HG03060 (cell line): ENCODE results near the gene AHNAK2.
A peak's percentile ranks its signal among the peaks of the same experiment; 100 is the strongest.
"Not testable (repeated sequence)": the region's sequence is repeated elsewhere in the genome, so short reads cannot be mapped to it uniquely, and the experiment has no call there.

Source experiments
- ATAC-seq: cut with Tn5 transposase; IDR thresholded peaks from one replicate; pipeline ENCODE4 v1.9.1; 2021; ENCODE audit warnings: low read depth, moderate number of reproducible peaks; ENCODE audit not compliant: unreplicated experiment

AHNAK2 gene

DNA sequence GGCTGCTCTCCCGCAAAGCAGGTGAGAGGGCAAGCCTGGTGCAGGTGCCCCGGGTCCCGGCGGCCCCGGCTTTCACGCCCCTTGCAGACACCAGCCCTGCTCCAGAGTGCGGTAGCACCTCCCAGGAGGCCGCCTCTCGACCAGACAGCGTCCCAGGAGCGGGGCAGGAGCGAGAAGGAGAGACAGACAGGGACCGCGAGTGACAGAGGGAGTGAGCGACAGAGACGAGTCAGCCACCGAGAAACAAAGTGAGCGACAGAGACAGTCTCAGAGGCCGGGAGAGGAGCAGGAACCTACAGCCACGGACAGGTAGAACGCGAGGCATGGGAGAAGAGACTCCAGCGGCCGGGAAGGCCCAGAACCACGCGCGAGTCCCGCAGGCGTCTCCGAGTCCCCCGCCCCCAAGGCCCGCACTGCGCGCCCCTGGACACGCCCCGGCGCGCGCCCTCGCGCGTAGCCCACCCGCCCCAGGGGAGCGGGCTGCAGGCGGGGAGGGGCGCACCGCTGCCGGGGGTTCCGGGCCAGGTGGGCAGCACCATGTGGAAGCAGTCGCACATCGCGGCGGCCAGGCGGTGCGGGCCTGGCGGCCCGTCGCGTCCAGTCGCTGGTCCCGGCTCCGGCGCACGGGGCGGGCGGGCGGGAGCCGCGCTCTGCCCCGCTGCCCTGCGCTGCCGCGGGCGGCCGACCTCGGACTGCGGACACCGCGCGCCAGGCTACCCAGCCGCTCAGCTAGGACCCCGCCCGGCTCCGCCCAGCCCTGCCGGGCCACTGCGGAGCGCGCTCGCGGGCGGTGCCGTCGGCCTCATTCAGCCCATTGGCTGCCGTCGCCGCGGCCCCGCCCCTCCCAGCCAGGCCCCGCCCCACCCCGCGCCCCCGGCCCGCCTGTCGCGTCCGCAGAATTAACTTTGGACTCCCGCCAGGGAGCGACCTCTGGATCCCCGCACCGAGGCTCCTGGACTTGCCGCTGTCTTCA is at the start of gene AHNAK2:
Gene AHNAK2, minus strand, starts transcription at position 694 of the 973 bp plus-strand sequence. Its CDS starts 137 bp downstream, at position 557.
- ATAC-seq = no peak

DNA sequence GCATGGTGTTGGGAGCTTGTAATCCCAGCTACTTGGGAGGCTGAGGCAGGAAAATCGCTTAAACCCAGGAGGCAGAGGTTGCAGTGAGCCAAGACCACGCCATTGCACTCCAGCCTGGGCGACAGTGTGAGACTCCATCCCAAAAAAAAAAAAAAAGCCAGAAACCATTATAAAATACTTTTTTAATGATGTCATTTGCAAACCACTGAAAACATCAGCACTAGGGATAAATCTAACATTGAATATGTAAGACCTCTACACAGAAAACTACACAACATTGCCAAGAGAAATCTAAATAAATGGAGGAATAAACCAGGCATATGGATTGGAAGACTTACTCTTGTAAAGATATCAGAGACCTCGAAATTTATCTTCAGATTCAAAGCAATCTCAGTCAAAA is 49.5 kb upstream of the AHNAK2 start:
- not testable (repeated sequence) for ATAC-seq

DNA sequence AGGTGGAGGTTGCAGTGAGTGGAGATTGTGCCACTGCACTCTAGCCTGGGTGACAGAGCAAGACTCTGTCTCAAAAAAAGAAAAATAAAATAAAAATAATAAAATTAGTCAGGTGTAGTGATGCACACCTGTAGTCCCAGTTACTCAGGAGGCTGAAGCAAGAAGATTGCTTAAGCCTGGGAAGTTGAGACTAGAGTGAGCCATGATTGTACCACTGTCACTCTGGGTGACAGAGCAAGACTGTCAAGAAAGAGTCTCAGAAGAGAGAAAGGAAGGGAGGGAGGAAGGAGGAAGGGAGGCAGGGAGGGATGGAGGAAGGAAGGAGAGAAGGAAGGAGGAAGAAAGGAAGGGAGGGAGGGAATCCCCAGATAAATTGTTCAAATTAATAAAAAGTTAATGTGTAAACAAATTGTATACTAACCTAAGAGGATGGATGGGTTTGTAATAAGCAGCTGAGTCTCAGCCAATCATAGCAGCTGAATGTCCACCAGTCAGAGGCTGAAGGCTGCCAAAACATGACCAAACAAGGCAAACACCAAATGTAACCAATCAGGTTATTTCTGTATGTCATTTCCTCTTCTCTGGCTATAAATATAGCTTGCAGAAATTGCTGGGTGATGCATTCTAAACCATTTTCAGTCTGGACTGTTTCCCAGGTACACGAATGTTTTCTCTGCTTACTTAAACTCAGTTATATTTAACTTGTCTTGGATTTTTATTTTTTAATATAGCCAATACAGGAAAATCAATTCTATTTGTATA is 48.8 kb upstream of the AHNAK2 start:
- no peak for ATAC-seq

DNA sequence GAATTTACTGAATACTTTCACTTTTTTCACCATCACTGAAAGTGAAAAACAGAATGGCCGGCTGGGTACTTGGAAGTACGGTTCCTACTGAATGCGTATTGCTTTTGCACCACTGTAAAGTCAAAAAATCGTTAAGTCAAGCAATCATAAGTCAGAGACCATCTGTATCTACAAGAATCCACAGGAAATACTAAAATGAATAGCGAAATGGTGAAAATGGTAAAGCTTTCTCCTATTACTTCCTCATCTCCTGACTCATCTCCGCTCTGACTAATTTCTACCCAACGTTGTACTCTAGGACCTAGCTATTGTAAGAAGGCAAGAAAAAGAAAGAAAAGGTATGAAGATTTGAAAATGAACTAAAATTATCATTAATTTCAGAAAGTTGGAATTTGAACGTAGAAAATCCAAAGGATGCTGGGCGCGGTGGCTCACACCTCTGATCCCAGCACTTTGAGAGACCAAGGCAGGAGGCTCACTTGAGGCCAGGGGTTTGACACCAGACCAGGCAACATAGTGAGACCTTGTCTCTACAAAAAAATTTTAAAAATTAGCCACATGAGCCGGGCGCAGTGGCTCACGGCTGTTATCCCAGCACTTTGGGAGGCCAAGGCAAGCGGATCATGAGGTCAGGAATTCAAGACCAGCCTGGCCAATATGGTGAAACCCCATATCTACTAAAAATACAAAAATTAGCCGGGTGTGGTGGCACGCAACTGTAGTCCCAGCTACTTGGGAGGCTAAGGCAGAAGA is 48.0 kb upstream of the AHNAK2 start:
- peak; percentile 31 for ATAC-seq

DNA sequence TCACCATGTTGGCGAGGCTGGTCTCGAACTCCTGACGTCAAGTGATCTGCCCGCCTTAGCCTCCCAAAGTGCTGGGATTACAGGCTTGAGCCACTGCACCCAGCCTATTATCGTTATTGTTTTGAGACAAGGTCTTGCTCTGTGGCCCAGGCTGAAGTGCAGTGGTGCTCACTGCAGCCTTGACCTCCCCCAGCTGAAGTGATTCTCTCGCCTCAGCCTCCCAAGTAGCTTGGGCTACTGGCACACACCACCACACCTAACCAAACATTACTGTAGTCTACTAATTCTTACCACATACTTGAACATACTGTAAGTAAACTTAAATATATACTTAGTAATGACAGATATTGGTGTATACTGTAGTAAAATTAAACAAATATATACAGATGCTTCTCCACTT is 47.3 kb upstream of the AHNAK2 start:
- no peak for ATAC-seq

DNA sequence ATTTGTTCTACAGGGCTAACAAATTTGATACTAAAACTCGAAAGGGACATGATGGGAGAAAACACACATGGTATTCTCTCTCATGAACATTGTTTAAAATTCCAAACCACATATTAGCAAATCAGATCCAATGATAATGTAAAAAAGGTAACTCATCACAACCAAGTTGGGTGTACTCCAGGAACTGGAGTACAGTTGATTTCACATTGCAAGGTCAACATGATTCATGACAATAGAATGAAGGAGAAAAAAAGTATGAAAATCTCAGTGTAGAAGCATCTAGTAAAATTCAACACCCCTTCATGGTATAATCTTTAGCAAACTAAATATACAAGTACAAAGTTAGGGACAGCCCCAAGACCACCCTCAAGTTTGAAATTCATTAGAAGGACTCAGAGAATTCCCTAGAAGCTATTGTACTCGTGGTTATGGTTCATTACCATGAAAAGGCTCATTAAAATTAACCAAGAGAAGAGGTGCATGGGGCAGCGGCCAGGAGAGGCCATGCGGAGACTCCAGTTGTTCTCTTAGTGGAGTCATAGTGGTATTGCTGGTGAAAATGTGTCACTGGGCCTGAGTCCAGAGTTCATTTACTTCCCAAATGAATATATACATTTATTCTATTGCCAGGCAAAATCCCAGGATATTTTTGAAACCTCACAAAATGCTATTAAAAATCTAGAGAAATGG is 45.8 kb upstream of the AHNAK2 start:
- no peak for ATAC-seq

DNA sequence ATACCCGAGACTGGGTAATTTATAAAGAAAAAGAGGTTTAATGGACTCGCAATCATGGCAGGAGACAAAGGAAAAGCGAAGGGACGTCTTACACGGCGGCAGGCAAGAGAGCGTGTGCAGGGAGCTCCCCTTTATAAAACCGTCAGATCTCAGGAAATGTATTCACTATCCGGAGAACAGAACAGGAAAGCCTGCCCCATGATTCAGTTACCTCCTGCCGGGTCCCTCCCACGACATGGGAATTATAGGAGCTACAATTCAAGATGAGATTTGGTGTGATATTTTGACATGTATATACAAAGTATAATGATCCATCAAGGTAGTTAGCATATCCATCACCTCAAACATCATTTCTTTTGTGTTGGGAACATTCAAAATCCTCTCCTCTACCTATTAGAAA is 45.0 kb upstream of the AHNAK2 start:
- ATAC-seq = no peak

DNA sequence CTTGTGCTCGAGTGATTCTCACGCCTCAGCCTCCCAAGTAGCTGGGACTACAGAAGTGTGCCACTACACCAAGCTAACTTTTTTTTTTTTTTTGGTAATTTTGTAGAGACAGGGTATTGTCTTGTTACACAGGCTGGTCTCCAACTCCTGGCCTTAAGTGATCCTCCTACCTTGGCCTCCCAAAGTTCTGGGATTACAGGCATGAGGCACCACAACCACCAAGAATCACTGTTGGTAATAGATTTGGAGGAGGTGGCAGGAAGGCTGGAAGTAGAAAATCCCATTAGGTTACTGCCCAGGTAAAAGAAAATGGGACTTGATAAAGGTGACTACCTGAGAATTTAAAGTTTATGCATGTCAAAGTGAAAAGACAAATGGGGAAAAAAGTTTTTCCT is 44.1 kb upstream of the AHNAK2 start:
- ATAC-seq = no peak

DNA sequence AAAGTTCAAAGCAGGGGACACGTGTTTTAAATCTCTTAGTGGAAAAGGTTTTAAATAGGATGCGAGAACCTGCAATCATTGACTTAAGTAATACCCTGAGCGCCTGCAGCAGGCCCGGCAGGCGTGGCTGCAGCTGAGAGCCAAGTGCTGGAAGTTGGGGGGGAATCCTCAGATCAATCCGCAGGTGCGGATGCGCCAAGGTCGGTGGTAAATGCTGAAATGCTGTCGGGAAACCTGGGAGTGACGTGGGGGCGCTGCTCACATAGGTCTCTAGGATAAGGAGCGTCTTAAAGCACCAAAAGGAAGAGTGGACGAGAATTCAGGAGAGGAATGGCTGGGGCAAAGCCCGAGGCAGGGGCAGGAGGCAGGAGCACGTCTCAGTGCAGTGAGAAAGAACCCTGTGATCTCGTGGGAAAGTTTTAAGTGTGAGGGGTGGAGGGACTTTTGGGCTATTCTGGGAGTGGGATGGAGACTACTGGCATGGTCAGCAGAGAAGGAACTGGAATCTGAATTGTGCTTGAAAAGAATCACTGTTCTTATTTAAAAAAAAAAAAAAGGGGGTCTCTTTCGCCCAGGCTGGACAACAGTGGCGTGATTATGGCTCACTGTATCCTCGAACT is 43.6 kb upstream of the AHNAK2 start:
- no peak for ATAC-seq

DNA sequence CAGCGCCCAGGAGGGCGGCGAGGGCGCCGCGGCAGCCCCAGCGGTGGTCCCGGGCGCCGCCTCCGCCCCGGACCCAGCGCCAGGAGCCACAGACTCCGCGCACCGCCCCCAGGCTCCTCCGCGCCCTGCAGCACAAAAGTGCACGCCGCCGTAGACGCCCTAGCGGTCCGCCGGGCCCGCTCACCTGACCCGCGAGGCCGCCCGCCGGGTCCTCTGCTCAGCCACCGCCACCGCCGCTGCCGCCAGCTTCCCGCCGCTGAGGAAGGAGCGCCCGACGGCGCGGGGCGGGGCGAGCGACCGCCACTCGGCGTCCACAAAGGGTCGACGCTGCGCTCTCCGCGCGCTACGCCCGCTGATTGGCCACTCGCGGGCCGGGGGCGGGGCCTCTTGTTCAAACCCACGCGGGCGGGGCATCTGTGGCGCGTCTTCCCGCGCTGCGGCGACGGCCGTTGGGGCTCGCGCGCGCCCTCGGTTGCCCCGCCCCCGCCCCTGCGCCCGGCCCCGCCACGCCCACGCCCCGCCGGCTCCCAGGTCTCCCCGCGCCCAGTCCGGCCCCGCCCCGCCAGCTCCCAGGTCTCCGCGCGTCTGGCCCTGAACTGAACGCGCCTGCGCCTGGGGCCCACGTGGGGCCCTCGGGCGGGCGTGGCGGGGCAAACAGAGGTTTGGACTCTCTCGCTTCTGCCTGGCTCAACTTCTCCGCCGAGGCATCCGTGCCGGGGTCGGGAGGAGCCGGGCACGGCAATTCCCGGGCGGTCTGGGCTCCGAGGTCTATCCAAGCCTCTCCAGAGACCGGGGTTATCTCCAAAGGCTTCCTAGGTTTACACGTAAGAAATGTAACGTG is 42.9 kb upstream of the AHNAK2 start, which contains the start of gene CDCA4:
Gene CDCA4, minus strand, starts transcription at position 269 of the 841 bp plus-strand sequence. CDS start 9,154 bp downstream, outside the sequence.
- ATAC-seq = peak; percentile 29

DNA sequence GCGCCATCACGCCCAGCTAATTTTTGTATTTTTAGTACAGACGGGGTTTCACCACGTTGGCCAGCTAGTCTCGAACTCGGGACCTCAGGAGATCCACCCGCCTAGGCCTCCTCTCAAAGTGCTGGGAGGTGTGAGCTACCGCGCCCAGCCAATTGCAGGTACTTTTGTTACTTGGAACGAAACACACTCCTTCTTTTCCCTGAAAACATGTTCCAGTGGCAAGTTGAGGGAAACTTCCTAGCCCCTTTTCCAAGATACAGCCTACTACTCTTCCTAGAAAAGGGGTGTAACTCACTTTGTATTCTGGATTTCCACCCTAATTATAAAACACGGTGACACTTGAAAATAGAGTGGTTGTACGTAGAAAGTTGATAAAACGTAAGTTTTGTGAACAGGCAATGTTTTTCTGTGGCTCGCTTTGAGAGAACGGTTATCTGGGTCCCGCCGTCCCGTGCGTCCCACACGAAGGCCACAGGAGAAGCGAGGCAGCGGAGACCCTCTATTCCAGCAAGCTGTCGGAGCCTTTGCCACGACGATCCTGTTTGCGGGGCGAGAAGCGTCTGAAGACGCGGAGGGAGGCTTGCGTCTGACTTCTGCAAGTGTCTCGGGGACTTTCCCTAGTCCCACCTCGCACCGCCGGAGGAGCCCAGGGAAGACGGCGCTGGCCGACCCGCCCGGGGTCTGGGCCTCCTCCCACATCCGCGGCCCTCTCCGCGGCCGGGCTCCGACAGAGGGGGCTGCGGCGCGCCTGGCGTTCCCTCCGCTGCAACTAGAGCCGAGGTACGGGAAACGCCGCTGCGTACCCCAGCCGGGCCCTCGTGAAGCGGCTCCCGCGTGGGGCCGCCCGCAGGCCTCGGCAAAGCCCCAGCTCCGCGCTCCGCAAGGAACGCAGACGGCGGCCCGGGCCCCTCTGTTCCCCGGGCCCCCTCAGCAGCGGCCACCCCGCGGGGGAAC is 42.0 kb upstream of the AHNAK2 start:
- peak; percentile 4 for ATAC-seq

DNA sequence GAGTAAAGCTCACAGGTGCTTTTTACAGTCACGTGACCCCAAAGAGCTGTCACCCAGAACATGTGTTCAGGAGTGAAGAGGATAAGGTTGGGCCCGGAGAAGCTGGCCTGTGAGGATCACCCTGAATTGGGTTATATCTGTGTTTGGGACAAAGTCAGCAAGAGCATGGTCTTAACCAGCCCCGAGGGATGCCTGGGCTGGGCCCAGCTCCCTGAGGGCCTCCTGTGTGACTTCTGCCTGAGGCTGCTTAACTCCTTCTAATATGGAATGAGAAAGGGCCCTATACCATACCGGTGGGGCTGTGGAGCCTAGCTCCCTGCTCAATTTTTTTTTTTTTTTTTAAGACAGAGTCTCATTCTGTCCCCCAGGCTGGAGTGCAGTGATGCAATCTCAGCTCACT is 40.2 kb upstream of the AHNAK2 start:
- ATAC-seq = no peak

DNA sequence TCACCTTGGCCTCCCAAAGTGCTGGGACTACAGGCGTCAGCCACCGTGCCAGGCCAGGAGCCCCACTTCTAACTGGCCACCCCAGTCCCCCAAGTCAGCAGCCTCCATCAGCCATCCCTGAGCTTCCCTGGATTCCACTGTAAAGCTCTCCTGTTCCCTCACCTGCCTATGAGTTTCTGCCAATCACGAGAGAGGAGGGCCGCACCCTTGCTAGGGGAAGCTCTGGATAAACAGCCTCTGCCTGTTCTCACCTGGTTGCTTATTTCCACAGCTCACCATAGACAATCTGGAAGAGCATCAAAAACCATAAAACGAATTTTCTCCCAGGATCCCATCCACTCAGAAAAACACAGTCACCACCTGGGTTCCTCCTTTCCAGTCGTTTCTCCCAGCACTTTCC is 37.7 kb upstream of the AHNAK2 start:
- ATAC-seq = no peak

DNA sequence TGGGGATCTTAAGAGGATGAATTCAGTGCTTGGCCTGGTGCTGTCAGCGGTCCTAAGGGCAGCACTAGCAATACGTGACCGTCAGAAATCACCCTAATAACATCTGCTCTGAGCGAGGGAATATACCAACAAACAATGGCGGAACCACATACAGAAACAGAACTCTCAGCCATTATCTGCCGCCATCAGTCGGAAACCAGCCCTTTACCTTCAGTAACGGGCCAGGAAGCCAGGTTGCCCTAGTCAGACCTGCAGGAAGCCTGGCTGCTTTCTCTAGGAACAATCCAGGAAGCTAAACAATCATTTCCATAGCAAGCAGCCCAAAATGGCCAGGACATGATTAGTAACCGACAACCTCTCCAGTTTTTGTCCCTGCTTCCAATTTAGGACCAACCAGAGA is 37.1 kb upstream of the AHNAK2 start:
- no peak for ATAC-seq

DNA sequence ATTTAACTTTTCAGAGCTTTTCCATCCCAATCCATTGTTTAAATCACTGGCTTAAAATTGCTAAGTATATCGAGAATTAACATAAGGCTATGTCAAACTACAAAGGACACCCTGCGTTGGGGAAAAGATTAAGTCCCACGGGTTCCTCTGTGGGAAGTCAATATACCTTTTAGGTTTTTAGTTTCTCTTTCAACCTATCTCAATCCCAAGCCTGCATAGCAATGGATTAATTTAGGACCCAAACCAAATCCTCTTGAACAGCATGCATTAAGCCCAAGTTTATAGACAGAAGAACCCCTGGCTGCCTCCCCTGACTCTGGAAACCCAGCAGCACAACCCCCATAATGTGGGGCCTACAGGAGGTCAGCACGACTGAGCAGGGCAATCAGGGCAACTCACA is 36.5 kb upstream of the AHNAK2 start:
- no peak for ATAC-seq

DNA sequence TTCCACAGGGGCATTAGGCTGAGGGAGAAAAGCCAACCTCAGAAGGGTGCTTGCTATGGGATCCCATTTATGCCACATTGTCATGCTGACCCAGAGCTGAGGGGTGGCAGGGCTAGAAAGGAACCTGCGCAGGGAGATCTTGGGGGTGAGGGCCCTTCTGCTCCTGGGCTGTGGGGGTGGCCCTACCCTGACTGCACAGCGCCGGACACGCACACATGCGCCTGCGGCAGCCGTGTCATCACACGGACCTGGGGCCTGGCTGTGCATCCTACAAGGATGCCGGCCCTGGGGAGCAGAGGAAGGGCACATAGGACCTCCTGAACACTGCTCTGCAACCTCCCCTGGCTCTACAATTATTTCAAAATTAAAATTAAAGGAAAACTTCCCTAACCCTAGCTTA is 35.9 kb upstream of the AHNAK2 start:
- no peak for ATAC-seq

DNA sequence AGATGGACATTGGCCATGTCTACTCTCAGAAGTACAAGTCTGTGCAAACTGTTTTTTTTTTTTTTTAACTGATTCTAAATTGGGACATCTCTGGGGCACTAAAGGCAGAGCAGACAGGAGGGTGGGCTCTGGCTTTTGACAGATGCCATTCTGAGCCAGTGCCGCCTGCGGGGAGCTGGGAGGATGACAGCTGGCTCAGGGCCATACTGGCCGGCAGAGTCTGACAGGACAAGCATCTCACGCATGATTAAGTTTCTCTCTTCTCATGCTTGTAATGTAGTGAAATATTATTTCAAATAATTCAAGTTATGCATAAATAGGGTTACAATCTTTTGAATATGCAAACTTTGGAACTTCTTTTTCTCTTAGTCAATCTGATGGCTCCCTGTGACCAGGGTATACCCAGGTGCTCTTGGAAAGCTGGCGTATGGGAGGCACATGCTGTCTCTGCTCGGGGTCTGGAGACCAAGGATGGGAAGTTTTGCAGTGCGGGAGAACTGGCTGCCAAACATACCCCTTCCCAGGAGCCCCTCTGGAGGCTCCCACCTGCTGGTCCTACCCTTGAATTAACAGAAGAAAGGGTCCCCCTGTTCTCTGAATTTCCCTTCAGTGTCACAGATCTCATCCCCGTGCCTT is 35.1 kb upstream of the AHNAK2 start:
- no peak for ATAC-seq
